SU-DHL-6 (cell line): ENCODE measurements around the gene STEAP3.

Experiments used
- H2AFZ ChIP-seq: fragments of 200-600 bp; sonication (generic); 2 replicates; pipeline ENCODE4 v1.6.1; 2014; ENCODE audit warnings: low read depth, mild to moderate bottlenecking, moderate library complexity, mixed read lengths, antibody characterized with exemption, low read length; ENCODE audit not compliant: severe bottlenecking
- H3F3A ChIP-seq: fragments of 200-600 bp; shearing (Covaris generic); 2 replicates; pipeline ENCODE4 v1.6.0; 2016; ENCODE audit warnings: antibody characterized with exemption, mild to moderate bottlenecking; ENCODE audit not compliant: insufficient read depth
- H3K27ac ChIP-seq: fragments of 200-600 bp; sonication (generic); 2 replicates; pipeline ENCODE4 v1.5.1; 2016; ENCODE audit warnings: low read depth, mild to moderate bottlenecking, low read length, moderate library complexity, mixed read lengths
- H3K27me3 ChIP-seq: fragments of 200-600 bp; sonication (generic), shearing (Covaris generic); 2 replicates; pipeline ENCODE4 v1.6.0; 2014; ENCODE audit warnings: mild to moderate bottlenecking, low read length
- H3K36me3 ChIP-seq: fragments of 200-600 bp; sonication (generic); 2 replicates; pipeline ENCODE4 v1.6.1; 2014; ENCODE audit warnings: mild to moderate bottlenecking, low read length, mixed read lengths
- H3K4me2 ChIP-seq: fragments of 300-600, 200-600 bp; shearing (Covaris generic), sonication (generic); 2 replicates; pipeline ENCODE4 v1.6.0; 2014; ENCODE audit warnings: low read length, low read depth, mild to moderate bottlenecking; ENCODE audit not compliant: poor library complexity, severe bottlenecking
- H3K4me3 ChIP-seq: fragments of 200-600 bp; sonication (generic); 2 replicates; pipeline ENCODE4 v1.5.1; 2014; ENCODE audit warnings: antibody characterized with exemption, low read length, mild to moderate bottlenecking, mixed read lengths; ENCODE audit not compliant: insufficient read depth, poor library complexity, severe bottlenecking
- H3K79me2 ChIP-seq: fragments of 200-600 bp; sonication (generic); 2 replicates; pipeline ENCODE4 v1.6.1; 2014; ENCODE audit warnings: mild to moderate bottlenecking, low read length, moderate library complexity; ENCODE audit not compliant: insufficient read depth
- H3K9ac ChIP-seq: fragments of 200-600 bp; sonication (generic); 2 replicates; pipeline ENCODE4 v1.7.0; 2014; ENCODE audit warnings: mild to moderate bottlenecking, low read length
- H3K9me2 ChIP-seq: fragments of 200-600 bp; sonication (generic); replicated peaks from 2 replicates; pipeline ENCODE4 v1.6.1; 2014; ENCODE audit warnings: low read length; ENCODE audit not compliant: insufficient read depth
- H3K9me3 ChIP-seq: fragments of 200-600 bp; sonication (generic); 2 replicates; pipeline ENCODE4 v1.6.1; 2014; ENCODE audit warnings: low read length, mixed read lengths; ENCODE audit not compliant: insufficient read depth
- H4K20me1 ChIP-seq: fragments of 200-600 bp; sonication (generic); 2 replicates; pipeline ENCODE4 v1.6.1; 2014; ENCODE audit warnings: low read depth, mild to moderate bottlenecking, antibody characterized with exemption, low read length, moderate library complexity, mixed read lengths
- EZH2phosphoT487 ChIP-seq: fragments of 200-600 bp; sonication (generic), shearing (Covaris generic); conservative IDR thresholded peaks from 2 replicates; pipeline ENCODE4 v1.6.1; 2018; ENCODE audit warnings: mild to moderate bottlenecking, antibody characterized with exemption, low read length, moderate library complexity, mixed read lengths
- TF ChIP-seq, protein P1 (sequence below): fragments of 200-600 bp; sonication (generic); IDR thresholded peaks from one replicate; pipeline ENCODE4 v1.5.1; 2017; ENCODE audit warnings: antibody characterized with exemption, mild to moderate bottlenecking, low read length, moderate library complexity; ENCODE audit not compliant: insufficient read depth, poor library complexity, severe bottlenecking

STEAP3 gene

GRCh38 chr2:119291588-119292167 is 68.0 kb downstream of the STEAP3 start:
- Histone ChIP-seq H3K9me2 (no peaks in the 10 kb centered on the region), H3K9ac (no peak overlapping the region), H4K20me1 (no peaks in the 10 kb centered on the region), H2AFZ (no peak overlapping the region), H3K9me3 (no peaks in the 10 kb centered on the region), H3K27me3 (no peaks in the 10 kb centered on the region), H3K27ac (no peak overlapping the region), H3K79me2 (no peaks in the 10 kb centered on the region), H3K4me2 (no peak overlapping the region), H3K36me3 (no peaks in the 10 kb centered on the region), H3F3A (no peaks in the 10 kb centered on the region), H3K4me3 (no peak overlapping the region)
- no peak for TF ChIP-seq EZH2phosphoT487
- TF ChIP-seq, protein P1, sequence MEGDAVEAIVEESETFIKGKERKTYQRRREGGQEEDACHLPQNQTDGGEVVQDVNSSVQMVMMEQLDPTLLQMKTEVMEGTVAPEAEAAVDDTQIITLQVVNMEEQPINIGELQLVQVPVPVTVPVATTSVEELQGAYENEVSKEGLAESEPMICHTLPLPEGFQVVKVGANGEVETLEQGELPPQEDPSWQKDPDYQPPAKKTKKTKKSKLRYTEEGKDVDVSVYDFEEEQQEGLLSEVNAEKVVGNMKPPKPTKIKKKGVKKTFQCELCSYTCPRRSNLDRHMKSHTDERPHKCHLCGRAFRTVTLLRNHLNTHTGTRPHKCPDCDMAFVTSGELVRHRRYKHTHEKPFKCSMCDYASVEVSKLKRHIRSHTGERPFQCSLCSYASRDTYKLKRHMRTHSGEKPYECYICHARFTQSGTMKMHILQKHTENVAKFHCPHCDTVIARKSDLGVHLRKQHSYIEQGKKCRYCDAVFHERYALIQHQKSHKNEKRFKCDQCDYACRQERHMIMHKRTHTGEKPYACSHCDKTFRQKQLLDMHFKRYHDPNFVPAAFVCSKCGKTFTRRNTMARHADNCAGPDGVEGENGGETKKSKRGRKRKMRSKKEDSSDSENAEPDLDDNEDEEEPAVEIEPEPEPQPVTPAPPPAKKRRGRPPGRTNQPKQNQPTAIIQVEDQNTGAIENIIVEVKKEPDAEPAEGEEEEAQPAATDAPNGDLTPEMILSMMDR, result no peak

GRCh38 chr2:119292226-119292625 is 68.6 kb downstream of the STEAP3 start:
- Histone ChIP-seq H3K27ac (no peak overlapping the region), H3K79me2 (no peaks in the 10 kb centered on the region), H4K20me1 (no peaks in the 10 kb centered on the region), H3K9ac (no peak overlapping the region), H2AFZ (no peak overlapping the region), H3K4me3 (no peak overlapping the region), H3F3A (no peaks in the 10 kb centered on the region), H3K4me2 (no peak overlapping the region), H3K36me3 (no peaks in the 10 kb centered on the region), H3K9me3 (no peaks in the 10 kb centered on the region), H3K9me2 (no peaks in the 10 kb centered on the region), H3K27me3 (no peaks in the 10 kb centered on the region)
- TF ChIP-seq EZH2phosphoT487, result no peak
- TF ChIP-seq, protein P1, result no peak

DNA sequence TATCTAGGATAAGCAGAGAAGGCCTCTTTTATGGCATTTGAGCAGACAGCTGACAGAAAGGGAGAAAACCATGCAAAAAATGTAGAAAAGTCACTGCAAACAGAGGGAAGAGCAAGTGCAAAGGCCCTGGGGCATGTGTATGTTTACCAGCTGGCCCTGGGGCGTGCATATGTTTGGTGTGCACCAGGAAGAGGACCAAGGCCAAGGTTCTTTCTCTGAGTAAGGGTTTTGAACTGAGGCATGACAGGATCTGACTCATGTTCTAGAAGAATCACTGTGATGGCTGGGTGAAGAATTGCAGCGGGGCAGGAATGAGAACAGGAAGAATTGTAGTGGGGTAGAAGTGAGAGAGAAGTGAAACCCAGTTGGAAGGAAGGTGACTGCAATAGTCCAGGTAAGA is 69.6 kb downstream of the STEAP3 start:
- Histone ChIP-seq H3K4me2 (no peak overlapping the region), H3K79me2 (no peaks in the 10 kb centered on the region), H3K4me3 (no peak overlapping the region), H3K27me3 (no peaks in the 10 kb centered on the region), H3K27ac (no peak overlapping the region), H3K9ac (no peak overlapping the region), H3K9me3 (no peaks in the 10 kb centered on the region), H4K20me1 (no peaks in the 10 kb centered on the region), H2AFZ (no peak overlapping the region), H3F3A (no peaks in the 10 kb centered on the region), H3K9me2 (no peaks in the 10 kb centered on the region), H3K36me3 (no peaks in the 10 kb centered on the region)
- TF ChIP-seq, protein P1, result no peak
- no peak for TF ChIP-seq EZH2phosphoT487

GRCh38 chr2:119293900-119294299 is 70.3 kb downstream of the STEAP3 start:
- H3K4me2 ChIP-seq, result no peak overlapping the region
- H3K27me3 ChIP-seq, result no peaks in the 10 kb centered on the region
- H2AFZ ChIP-seq, result no peak overlapping the region
- H3K9me2 ChIP-seq, result no peaks in the 10 kb centered on the region
- no peaks in the 10 kb centered on the region for H3K36me3 ChIP-seq
- TF ChIP-seq, protein P1, result no peak
- no peak for TF ChIP-seq EZH2phosphoT487
- H3K79me2 ChIP-seq, result no peaks in the 10 kb centered on the region
- no peak overlapping the region for H3K4me3 ChIP-seq
- no peak overlapping the region for H3K27ac ChIP-seq
- no peaks in the 10 kb centered on the region for H3F3A ChIP-seq
- H4K20me1 ChIP-seq, result no peaks in the 10 kb centered on the region
- H3K9ac ChIP-seq, result no peak overlapping the region
- no peaks in the 10 kb centered on the region for H3K9me3 ChIP-seq
